ENCODE results near the gene LUZP1.

DNA sequence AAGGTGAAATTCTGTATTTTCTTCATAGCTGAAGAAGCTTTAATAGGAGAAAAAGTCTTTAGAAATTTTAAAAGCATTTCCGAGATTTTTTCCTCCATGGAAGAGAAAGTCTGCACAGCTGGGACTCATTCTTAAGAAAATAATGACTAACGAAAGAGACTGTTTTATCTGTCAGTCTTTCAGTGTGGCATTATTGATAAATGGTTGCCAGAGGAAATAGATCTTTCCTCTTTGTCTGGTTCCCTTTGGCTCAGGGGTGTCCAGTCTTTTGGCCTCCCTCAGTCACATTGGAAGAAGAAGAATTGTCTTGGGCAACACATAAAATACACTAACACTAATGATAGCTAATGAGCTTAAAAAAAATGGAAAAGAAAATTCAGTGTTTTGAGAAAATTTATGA, 99.5 kb downstream of the LUZP1 start:
- TF ChIP-seq POLR2A (IDR thresholded peaks at IDR 0.05; ENCODE audit: low read length): no peak
- TF ChIP-seq GATA1 (IDR thresholded peaks at IDR 0.05; ENCODE audit: low read depth, low read length): no peak

All from erythroblast (primary cell).